Measurements from ENCODE around the gene BRD4.

DNA sequence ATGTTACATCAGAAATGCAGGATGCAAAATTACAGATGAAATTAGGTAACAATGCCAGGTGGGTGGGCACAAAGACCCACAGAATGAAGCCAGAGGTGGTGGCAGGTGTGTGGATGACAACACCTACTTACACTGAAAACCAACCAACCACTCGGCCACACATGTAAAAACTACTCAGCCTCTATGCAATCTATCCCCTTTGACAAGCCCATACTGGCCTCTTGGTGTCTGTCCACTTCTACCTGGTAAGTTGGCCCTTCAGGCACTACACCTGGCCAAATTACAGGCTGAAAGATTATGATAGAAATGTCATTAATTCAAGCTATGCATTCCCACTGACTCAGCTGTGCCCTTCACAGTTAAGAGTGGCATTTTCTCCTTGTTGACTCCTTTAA, 50.0 kb downstream of the BRD4 start:
- TF ChIP-seq, protein P1, sequence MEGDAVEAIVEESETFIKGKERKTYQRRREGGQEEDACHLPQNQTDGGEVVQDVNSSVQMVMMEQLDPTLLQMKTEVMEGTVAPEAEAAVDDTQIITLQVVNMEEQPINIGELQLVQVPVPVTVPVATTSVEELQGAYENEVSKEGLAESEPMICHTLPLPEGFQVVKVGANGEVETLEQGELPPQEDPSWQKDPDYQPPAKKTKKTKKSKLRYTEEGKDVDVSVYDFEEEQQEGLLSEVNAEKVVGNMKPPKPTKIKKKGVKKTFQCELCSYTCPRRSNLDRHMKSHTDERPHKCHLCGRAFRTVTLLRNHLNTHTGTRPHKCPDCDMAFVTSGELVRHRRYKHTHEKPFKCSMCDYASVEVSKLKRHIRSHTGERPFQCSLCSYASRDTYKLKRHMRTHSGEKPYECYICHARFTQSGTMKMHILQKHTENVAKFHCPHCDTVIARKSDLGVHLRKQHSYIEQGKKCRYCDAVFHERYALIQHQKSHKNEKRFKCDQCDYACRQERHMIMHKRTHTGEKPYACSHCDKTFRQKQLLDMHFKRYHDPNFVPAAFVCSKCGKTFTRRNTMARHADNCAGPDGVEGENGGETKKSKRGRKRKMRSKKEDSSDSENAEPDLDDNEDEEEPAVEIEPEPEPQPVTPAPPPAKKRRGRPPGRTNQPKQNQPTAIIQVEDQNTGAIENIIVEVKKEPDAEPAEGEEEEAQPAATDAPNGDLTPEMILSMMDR (IDR thresholded peaks at IDR 0.05): no peak
- TF ChIP-seq POLR2AphosphoS5 (IDR thresholded peaks at IDR 0.05): no peak

Measured in esophagus muscularis mucosa (tissue), 3 donors.